Suprapubic skin (tissue), 3 donors: ENCODE data around the gene MRPS34.

Experiments used
- CTCF ChIP-seq, 2 donors: fragments of 200-600 bp in 1 of 2; fragments of 450-650 bp in 1 of 2; sonication (generic) in 1 of 2; IDR thresholded peaks; one replicate each; pipeline ENCODE4 v1.5.1; 2016 to 2019; ENCODE audit warnings: antibody characterized with exemption in 2 of 2, mild to moderate bottlenecking in 1 of 2, moderate library complexity in 1 of 2
- POLR2AphosphoS5 ChIP-seq, 3 donors: sonication (generic); formaldehyde crosslinking; IDR thresholded peaks; one replicate each; pipeline ENCODE4 v1.6.1; 2017; ENCODE audit warnings: antibody characterized with exemption in 3 of 3

DNA sequence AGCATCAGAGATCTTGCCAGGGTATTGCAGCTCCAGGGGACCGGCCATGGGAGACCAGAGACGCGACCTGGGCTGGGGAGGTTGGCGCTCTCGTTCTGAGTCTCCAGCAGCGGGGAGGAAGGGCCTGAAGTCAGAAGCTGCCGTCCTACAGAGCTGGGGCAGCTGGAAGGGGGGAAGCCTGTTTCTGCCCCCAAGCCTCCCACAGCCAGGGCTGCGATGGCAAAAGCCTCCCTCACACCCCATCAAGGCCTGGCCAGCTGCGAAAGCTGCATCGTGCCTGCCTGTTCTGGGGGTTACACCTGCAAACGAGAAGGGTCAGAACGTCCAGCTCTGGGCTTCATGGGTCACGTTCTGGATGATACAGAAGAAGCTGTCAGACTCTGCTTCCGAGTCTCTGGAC is 40.9 kb downstream of the MRPS34 start:
- TF ChIP-seq POLR2AphosphoS5 (IDR thresholded peaks at IDR 0.05): no peak
- TF ChIP-seq CTCF (IDR thresholded peaks at IDR 0.05): no peak
